GM19025 (cell line): Measurements from ENCODE around the gene TMEM163.
"Not testable (repeated sequence)": the region's sequence is repeated elsewhere in the genome, so short reads cannot be mapped to it uniquely, and the experiment has no call there.

Experiments used
- ATAC-seq: cut with Tn5 transposase; IDR thresholded peaks from one replicate; pipeline ENCODE4 v1.9.1; 2021; ENCODE audit warnings: mild to moderate bottlenecking, low read depth, moderate library complexity; ENCODE audit not compliant: unreplicated experiment

TMEM163 gene

DNA sequence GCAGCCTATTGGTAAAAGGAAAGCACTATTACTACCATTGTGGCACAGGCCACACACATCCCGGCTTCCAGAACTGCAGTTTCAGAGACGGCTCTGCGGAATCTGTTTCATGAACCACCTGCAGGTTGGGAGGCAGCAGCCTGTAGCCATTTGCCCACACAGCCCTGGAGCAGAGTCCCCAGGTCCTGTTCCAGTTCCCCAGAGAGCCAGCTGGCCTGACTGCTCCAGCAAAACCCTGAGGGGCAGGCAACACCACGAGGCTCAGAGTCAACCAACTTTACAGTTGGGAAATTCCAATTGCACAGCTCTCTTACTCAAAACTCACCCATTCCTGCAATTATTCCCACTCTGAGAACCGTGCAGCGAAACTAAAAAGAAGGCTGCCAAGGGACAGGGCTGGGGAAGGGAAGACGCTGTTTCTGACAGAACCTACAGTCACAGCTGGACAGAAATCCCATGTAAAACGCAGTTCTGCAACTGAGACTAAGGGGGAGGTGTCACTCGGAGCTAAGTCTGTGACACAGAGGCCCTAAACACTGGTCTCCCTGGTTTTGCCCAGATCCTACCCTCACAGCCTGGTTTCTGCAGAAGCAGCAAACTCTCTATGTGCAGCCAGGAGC is 219.4 kb downstream of the TMEM163 start:
- no peak for ATAC-seq

DNA sequence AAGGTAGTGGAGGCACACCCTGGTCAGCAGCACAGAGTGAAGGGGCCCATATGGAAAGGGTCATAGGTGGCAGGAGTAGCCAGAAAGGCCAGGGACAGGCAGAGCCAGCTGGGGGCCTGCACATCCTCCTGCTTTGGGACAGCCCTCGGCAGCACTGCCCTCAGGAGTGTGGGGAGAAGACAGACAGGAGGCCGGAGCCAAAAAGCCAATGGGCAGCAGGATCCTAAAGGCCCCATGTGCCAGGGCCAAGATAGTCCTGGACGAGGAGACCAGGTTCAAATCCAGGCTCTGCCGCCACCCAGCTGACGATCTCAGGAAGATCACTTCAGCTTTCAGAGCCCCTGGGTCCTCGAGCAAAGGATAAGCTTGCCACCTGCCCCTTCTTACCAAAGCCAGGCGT is 220.1 kb downstream of the TMEM163 start:
- no peak for ATAC-seq

DNA sequence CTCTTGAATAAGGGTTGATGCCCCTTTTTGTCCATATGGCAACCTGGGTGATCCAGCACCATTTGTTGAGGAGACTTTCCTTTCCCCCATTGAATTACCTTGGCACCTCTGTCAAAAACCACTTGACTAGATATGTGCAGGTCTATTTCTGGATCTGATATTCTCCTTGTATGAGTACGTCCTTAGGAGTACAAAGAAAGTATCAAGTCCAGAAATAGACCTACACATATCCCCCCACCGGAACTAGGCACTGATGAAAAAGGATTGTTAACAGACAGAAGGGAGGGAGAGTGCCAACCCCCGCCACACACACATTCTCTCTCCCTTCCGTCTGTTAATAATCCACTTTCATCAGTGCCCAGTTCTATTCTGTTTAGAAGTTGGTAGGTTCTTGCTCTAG is 225.0 kb downstream of the TMEM163 start:
- no peak for ATAC-seq

DNA sequence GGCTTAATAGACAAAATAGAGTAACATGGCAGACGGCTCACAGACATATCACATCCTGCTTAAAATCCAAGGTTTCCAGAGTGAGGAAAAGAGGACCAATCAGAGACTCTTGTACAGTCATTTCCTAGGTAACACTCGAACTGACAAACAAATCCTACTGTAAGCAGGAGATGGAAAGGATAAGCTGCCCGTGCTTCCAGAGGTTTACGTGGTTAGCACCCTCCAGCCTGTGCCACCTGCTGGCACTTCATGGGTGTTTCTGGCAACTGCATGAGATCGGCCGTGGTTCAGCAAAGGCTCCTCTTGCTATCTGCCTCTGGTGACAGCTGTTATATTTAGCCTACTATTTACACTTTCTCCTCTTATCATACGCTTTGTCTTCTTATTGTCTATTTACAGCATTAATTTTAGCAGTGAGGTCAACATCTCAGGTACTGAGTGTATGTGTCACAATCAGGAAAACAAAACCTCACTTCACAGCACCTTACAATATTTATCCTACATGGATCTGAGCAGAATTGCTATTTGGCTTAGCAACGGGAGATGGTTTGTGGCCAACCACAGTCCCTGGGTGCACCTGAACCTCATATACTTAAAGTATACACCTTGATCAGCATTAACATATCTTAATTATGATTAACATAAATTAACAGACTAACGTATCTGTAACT is 226.9 kb downstream of the TMEM163 start:
- no peak for ATAC-seq

DNA sequence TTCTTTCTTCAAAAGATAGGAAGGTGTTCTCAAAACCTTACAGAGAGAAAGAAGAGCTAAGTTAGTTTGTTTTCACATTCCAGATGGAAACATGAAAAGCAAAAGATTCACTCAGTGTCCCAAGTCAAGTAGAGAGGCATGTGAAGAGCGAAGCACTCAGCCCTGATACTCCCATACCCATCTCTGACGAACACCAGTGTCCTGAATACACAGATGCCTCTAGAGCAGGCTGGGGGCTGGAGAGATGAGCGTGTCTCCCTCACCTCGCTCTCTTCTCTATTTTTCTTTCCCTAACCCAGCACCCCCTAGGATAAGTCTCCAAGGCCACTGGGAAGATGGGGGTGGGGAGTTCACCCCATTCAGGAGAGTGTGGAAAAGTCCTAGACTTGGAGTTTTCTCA is 227.8 kb downstream of the TMEM163 start:
- no peak for ATAC-seq

DNA sequence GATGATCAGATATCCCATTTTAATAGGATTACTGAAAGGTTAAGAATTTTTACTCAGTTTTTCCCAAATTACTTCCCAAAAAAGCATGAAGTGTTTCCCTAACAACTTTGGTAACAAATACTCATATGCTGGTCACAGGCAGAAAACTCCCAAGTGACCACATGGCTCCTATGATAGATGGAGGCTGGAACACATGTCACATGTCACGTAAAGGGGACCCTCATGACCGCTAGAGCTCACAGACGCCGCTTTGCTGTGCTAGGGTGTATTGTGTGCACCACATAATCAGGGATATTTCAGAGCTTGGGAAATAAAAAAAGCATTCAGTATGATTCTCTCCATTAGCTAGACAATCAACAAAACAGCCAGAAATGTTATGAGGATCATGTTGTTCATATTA is 228.2 kb downstream of the TMEM163 start:
- ATAC-seq: no peak

DNA sequence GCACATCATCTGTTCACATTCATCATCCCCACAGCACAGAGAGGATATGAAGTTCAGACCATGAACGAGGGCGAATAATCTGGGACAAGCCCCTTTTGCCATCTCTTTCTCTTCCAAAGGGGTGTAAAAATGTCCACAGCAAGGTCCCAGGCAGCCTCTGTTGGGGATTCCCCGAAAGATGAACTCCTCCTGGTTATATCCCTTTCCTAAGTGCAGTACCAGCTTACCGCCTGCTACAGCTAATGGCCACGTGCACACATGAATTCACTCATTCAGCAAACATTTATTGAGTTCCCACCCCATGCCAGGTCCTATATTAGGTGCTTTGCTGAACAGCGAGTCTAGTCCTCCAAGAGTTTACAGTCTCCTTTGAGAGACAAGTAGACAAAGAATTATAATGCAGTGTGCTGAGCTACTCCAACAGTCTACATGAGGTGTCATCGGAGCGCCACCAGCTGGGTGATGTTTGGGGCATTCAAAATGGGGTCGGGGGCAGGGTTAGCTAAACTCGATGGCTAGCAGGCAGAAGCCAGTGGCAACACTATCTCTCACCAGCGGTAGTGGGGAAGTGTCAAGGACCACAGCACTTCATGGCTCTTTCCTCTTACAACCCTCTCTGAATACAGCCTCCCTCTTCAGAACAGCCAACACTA is 228.9 kb downstream of the TMEM163 start:
- ATAC-seq: no peak

DNA sequence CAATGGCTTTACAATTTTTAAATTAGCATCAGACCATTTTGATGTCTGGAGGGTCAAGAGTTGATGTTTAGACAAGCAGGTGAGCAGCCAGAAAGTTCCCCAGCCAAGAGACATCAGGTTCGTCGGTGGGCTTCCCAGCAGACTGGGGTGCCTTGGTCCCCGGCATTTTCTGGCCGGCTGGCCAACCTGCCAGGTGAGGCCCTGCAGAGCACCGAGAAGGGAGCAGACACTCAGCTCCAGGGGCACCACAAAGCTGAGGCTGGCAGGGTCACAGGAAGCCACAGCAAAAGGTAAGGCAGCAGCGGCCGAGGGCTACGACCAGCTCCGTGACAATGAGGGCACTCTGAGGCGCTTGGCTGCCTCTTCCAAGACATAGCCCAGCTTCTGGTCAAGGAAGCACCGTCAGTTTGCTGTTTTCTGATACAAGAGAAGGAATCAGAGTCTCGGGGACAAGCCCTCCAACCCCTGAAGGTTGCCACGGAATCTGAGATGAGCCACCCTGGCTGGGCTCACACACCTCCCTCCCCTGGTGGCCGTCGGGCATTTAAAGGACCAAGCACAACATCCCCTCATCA is 235.9 kb downstream of the TMEM163 start:
- no peak for ATAC-seq

DNA sequence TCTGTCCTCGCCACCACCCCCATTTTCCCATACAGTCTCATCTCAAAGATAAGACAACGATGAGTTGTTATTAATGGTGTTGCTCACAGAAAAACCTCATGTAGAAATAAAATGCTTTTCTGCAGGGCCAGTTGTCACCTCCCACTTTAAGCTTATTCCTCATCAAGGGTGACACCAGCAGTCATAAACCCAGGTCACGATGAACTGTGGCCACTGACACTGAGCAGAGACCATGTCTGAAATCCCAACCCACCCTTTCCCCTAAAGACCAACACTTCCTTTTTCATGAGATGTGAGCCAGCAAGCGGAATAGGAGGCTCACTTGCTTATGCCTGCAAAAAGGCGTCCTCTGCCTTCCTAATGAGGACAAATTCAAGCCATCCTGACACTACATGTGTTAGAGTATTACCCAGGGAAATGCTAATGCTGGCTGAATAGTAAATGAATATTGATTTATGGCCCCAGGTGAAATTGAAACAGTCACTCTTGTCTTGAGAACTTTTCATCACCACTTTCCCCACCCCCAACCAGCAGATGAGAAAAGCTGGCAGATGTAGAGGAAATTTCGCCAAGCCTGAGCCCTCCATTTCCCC is 236.6 kb downstream of the TMEM163 start:
- no peak for ATAC-seq

DNA sequence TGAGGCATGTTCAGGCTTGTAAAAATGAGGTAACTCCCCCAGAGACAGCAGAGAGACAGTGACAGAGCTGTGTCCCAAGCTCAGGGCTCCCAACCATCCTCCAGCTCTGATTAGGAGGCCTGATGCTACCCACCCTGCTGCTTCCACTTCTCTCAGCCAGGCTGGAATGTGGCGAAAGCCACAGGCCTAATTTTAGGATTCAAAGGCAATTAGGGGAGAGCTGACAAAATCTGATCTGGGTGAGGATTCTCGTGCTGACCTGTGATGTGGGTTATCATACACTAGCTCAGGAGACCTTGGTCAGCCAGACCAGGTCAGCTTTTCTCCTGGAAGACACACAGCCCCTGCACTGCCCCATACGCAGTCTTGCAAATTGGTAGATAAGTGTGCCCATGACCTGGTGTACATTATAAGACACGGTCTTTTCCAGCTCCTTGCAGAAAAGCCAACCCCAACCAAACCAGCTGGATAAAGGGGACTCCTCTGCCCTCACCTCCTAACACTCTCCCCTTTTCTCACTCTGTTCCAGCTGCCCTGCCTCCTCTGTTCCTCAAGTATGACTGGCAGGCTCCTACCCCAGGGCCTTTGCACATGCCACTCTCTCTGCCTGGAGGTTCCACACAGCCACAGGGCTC is 239.0 kb downstream of the TMEM163 start:
- no peak for ATAC-seq

DNA sequence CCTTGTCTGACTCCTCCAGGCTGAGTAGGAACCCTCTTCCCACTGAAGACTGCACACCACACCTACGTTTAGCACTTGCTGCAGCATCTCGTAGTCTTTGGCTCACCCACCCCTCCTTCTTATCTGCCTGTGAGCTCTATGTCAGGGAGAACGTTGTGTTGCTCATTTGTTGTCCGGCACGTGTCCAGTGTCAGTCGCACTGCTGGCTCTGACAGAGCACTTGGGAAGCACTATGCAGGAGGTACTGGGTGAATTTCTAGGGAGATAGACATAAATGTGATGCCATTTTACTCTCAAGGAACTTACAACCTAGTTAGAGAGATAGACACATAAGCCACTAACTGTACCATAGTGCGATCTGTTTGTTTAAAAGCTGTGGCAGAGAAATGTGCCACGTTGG is 241.8 kb downstream of the TMEM163 start:
- not testable (repeated sequence) for ATAC-seq

DNA sequence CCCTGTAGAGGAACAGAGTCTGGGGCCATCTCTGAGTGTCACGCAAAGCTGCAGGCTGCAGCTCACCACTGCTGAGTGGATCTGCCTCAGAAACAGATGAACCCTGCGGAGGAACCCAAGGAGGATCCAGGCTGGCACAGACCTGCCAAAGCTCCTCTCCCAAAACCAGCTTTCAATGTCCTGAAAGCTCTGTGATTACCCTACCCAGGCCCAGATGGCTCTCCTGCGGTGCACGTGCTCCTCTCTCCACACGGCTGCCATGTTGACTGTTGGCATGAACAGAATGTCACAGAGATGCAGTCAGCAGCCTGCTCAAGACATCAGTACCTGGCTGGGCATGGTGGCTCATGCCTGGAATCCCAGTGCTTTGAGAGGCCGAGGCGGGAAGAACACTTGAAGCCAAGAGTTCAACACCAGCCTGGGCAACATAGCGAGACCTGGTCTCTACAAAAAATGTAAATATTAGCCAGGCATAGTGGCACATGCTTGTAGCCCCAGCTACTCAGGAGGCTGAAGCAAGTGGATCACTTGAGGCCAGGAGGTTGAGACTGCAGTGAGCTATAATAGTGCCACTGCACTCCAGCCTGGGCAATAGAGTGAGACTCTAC is 248.1 kb downstream of the TMEM163 start:
- ATAC-seq: no peak

DNA sequence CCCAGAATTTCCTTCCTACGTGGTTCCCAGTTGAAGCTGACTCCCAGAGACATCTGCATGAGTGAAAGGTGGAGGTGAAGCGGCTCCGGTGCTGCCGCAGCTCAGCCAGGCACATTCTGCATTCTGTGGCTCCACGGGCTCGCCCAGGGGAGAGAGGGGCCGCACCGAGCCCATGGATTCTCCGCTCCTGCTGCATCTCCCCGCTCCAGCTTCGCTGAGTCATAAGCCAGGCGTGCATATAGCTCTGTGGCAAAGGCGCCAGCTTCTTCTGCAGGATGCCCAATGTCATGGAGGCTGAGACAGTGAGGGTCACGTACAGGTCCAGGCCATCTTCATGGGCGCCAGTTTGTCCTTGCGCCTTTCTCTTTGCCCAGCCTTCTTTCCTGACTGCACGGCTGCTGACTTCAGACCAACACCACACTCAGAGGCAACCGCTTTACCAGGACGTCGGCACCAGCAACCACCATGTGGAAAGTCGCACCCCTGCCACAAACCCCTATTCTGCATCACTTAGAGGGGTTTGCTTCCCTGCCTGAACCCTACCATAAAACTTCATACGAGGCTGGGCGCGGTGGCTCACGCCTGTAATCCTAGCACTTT is 249.2 kb downstream of the TMEM163 start:
- no peak for ATAC-seq

DNA sequence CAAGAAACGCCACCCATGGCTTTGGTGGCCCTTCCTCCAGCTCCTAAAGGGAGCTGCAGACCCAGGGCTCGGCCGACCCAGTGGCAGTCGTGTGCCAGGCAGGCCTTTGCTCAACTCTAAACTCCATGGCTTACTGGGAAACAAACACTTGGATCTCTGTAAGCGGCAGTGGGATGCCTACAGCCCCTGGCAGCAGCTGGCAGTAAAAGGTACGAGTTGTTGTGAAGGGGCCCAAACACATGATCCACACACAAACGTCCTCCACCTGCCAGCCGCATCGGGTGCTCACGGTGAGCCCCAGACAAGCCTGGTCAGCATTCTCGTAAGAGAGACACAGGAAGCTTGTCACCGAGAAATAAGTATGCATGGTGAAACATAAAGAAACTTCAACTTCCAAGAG is 250.0 kb downstream of the TMEM163 start:
- ATAC-seq: no peak

DNA sequence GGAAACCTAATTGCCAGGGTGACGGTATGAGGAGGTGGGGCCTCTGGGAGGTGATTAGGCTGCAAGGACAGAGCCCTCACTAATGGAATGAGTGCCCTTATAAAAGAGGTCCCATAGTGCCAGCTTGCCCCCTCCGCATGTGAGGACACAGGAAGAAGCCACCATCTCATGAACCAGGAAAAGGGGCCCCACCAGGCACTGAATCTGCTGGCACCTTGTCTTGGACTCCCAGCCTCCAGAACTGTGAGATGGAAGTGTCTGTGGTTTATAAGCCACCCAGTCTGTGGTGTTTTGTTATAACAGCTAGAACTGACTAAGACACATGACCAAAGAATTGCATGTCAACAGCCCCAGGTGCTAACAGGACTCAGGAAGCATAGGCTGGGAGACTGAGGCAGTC is 250.6 kb downstream of the TMEM163 start:
- no peak for ATAC-seq

DNA sequence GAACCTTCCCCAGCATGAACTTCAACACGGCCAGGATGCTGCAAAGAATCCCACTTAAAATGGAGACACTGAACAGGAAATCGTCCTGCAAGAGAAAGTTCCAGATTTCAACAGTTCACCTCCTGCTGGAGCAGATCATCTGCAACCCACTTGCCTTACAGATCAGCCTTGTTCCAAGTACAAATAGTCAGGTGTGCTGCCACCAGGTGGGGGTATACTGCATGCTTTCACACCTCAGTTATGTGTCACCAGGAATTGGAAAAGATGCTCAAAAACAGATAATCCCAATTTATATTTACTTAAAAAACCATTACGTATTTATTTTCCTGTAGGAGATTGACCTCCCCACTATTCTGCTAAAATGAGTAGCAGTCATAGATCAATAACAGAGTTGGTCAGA is 252.7 kb downstream of the TMEM163 start:
- ATAC-seq: no peak

DNA sequence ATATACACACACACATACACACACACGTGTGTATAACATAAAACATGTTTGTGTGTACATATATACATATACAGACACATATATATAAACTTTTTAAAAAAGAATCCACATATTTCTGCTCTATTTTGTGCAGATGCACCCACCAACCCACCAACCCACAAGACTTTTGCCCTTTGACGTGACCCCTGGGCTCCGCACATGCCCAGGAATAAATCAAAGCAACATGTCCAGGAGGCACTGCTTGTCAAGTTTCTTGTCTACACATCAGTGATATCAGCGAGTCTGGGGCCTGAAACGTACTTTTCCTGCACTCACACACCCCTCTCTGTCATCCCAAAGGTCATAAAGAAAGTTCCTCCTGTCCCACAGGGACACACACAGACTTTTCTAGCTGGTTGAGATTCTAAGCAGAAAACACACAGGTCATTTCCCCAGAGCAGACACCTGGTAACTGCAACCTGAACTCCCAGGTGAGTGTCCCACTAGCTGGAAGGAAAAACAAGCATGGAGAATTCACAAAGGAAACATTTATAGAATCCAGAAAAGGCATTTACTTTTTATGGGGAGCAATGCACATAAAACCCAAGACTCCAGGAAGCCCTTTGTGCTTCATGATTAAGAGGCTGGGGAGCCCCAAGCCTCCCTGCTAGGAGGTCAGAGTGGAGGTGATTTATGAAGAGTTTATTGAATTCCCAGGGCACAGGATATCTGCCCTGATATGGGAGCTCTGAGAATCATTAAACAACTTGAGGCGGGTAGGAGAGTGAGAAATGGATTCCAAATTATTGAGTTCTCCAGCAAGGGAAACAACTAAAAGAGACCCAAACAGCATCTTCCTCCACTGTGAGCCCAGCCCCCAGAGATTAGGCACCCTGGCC is 253.3 kb downstream of the TMEM163 start:
- no peak for ATAC-seq

DNA sequence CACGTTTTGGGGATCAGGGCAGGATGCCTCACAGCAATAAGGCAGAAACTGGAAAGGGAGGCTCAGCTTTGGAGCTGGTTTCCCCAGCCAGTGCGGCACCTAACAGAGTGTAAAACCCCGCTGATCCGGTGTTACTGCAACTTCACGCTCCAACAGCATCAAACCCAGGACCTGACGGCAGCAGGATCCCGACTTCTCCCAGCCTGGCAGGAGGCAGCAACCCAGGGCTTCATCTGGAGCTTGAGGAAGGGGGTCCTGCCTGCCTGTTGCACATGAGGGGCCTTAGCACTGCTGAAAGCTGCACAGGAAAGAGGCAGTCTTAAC is 255.1 kb downstream of the TMEM163 start:
- ATAC-seq: no peak
